Keratinocyte (primary cell): Measurements from ENCODE around the gene GTF2A1L. TPM values are rescaled to one million over a fixed set of nuclear protein-coding genes. Genes with fewer than 3 reads are reported as not detected.
A peak's percentile ranks its signal among the peaks of the same experiment; 100 is the strongest.

Source experiments
- DNase-seq: peaks from one replicate; pipeline ENCODE4 v3.0.0-alpha.2; 2011; ENCODE audit warnings: low read depth, missing footprints, low spot score
- FAIRE-seq: peaks from 2 replicates; lab custom pipeline; 2011; peaks lifted over from hg19 to GRCh38; lab: Jason Lieb, UNC
- H2AFZ ChIP-seq: 2 replicates; pipeline ENCODE4 v1.6.0; 2012; ENCODE audit warnings: low read length, control low read depth, inconsistent platforms; ENCODE audit not compliant: control insufficient read depth
- H3K27ac ChIP-seq: 2 replicates; pipeline ENCODE4 v1.5.1; 2011; ENCODE audit warnings: low read length; ENCODE audit not compliant: control insufficient read depth, insufficient read depth
- H3K27me3 ChIP-seq: 3 replicates; pipeline ENCODE4 v1.6.0; 2011; ENCODE audit warnings: low read length; ENCODE audit not compliant: control insufficient read depth, insufficient read depth; ENCODE audit errors: extremely low read depth
- H3K36me3 ChIP-seq, 2 experiments: 2 replicates in 1 of 2; 3 replicates in 1 of 2; pipeline ENCODE4 v1.5.1; 2011; ENCODE audit warnings: low read length in 2 of 2, mild to moderate bottlenecking in 1 of 2; ENCODE audit not compliant: control insufficient read depth in 2 of 2, insufficient read depth in 2 of 2; ENCODE audit errors: extremely low read depth in 1 of 2
- H3K4me1 ChIP-seq: 3 replicates; pipeline ENCODE4 v1.5.1; 2011; ENCODE audit warnings: low read length; ENCODE audit not compliant: control insufficient read depth, insufficient read depth; ENCODE audit errors: extremely low read depth
- H3K4me2 ChIP-seq: 3 replicates; pipeline ENCODE4 v1.6.0; 2011; ENCODE audit warnings: low read depth, low read length; ENCODE audit not compliant: control insufficient read depth, insufficient read depth; ENCODE audit errors: extremely low read depth
- H3K4me3 ChIP-seq, 3 experiments: fragments of 200-600 bp in 1 of 3; sonication (generic) in 1 of 3; 2 replicates in 2 of 3; 3 replicates in 1 of 3; pipeline ENCODE4 v1.5.1; 2011 to 2016; ENCODE audit warnings: low read length in 3 of 3, mild to moderate bottlenecking in 3 of 3, control low read depth in 2 of 3, inconsistent platforms in 1 of 3, low read depth in 1 of 3, mixed read lengths in 1 of 3, mixed run types in 1 of 3, moderate library complexity in 1 of 3; ENCODE audit not compliant: control insufficient read depth in 2 of 3, insufficient read depth in 2 of 3; ENCODE audit errors: extremely low read depth in 1 of 3
- H3K79me2 ChIP-seq: 2 replicates; pipeline ENCODE4 v1.6.0; 2012; ENCODE audit warnings: low read length; ENCODE audit not compliant: control insufficient read depth, insufficient read depth
- H3K9ac ChIP-seq: 3 replicates; pipeline ENCODE4 v1.6.0; 2011; ENCODE audit warnings: low read length; ENCODE audit not compliant: control insufficient read depth, insufficient read depth; ENCODE audit errors: extremely low read depth
- H3K9me1 ChIP-seq: 3 replicates; pipeline ENCODE4 v1.6.0; 2011; ENCODE audit warnings: low read length; ENCODE audit not compliant: control insufficient read depth, insufficient read depth; ENCODE audit errors: extremely low read depth
- H3K9me3 ChIP-seq: 2 replicates; pipeline ENCODE4 v1.5.1; 2012; ENCODE audit warnings: low read depth, low read length; ENCODE audit not compliant: control insufficient read depth
- H4K20me1 ChIP-seq: 3 replicates; pipeline ENCODE4 v1.6.0; 2011; ENCODE audit warnings: low read length; ENCODE audit not compliant: control insufficient read depth, insufficient read depth; ENCODE audit errors: extremely low read depth
- EZH2 ChIP-seq: IDR thresholded peaks from one replicate; pipeline ENCODE4 v1.6.1; 2012; ENCODE audit warnings: inconsistent platforms, mild to moderate bottlenecking, low read length, moderate library complexity
- dilution Hi-C: fragments of 300-500 bp; cut with MboI; formaldehyde crosslinking; loops from one replicate; pipeline ENCODE4 v1.7.0; 2020; ENCODE audit warnings: low sequenced_read_pairs; ENCODE audit not compliant: extremely low pct_ligation_motif_present
- polyA plus RNA-seq, 5 experiments: library from polyadenylated mRNA; depleted of rRNA in 3 of 5; stranded (reverse) in 3 of 5; stranded (forward) in 1 of 5; unstranded in 1 of 5; fragments of >200 nt; gene quantifications; 1 replicate in 1 of 5; 2 replicates in 3 of 5; 3 replicates in 1 of 5; pipeline versions ENCODE4 v1.2.1 to v1.2.3, GENCODE V29; 2011 to 2012; ENCODE audit warnings: missing spikeins in 2 of 5, low read depth in 1 of 5, low replicate concordance in 1 of 5
- TF ChIP-seq, protein P1 (sequence below), 3 experiments: IDR thresholded peaks in 1 of 3; conservative IDR thresholded peaks in 1 of 3; optimal IDR thresholded peaks in 1 of 3; 2 replicates in 2 of 3; 3 replicates in 1 of 3; pipeline versions ENCODE3 to v1.5.1; 2011; ENCODE audit warnings: low read length in 3 of 3, mild to moderate bottlenecking in 3 of 3, moderate library complexity in 2 of 3, control low read depth in 1 of 3, inconsistent platforms in 1 of 3; ENCODE audit not compliant: insufficient read depth in 2 of 3; ENCODE audit errors: extremely low read depth in 1 of 3

Gene GTF2A1L
- polyA plus RNA-seq, 1 donor (not counting 4 experiments of a cell fraction or from before 2014, with no cell fraction given) = not detected

DNA sequence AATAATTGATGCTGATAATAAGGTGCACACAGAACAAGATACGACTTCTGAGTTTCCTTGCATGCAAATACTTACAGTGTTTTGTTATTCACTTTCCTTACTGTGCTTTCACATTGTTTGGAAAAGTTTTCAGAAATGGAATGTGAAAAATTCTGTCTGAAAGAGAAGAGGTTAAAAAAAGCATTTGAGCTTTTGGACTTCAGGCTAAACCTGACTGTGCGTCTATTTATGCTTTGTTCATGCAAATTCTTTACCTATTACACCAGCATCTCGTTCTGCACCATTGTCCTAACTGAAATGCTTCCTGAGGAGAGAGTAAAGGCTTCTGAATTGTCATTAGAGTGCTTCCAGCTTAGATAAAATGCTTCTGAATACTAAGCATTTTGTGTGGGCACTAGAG is 76.5 kb downstream of the GTF2A1L start:
- TF ChIP-seq, protein P1, sequence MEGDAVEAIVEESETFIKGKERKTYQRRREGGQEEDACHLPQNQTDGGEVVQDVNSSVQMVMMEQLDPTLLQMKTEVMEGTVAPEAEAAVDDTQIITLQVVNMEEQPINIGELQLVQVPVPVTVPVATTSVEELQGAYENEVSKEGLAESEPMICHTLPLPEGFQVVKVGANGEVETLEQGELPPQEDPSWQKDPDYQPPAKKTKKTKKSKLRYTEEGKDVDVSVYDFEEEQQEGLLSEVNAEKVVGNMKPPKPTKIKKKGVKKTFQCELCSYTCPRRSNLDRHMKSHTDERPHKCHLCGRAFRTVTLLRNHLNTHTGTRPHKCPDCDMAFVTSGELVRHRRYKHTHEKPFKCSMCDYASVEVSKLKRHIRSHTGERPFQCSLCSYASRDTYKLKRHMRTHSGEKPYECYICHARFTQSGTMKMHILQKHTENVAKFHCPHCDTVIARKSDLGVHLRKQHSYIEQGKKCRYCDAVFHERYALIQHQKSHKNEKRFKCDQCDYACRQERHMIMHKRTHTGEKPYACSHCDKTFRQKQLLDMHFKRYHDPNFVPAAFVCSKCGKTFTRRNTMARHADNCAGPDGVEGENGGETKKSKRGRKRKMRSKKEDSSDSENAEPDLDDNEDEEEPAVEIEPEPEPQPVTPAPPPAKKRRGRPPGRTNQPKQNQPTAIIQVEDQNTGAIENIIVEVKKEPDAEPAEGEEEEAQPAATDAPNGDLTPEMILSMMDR (optimal IDR thresholded peaks at IDR 0.05 in 1 of 3, IDR thresholded peaks at IDR 0.05 in 1 of 3, conservative IDR thresholded peaks at IDR 0.05 in 1 of 3; ENCODE audit: extremely low read depth in 1 of 3, insufficient read depth in 2 of 3, low read length in 3 of 3) = no peak
- DNase-seq = no peak
- H3K36me3 ChIP-seq = no peaks in the 10 kb centered on the region
- no peak overlapping the region for H3K9ac ChIP-seq
- H3K4me2 ChIP-seq = peak overlapping the region; percentile 10
- dilution Hi-C loops = no loop called here
- no peaks in the 10 kb centered on the region for H3K9me3 ChIP-seq
- no peaks in the 10 kb centered on the region for H4K20me1 ChIP-seq
- peaks cover 5% of the 10 kb centered on the region for H3K4me1 ChIP-seq
- H2AFZ ChIP-seq = no peak overlapping the region
- FAIRE-seq = peak; percentile 57
- no peak overlapping the region for H3K27ac ChIP-seq
- H3K79me2 ChIP-seq = no peaks in the 10 kb centered on the region
- H3K4me3 ChIP-seq = no peak overlapping the region
- H3K27me3 ChIP-seq = no peaks in the 10 kb centered on the region
- no peaks in the 10 kb centered on the region for H3K9me1 ChIP-seq

DNA sequence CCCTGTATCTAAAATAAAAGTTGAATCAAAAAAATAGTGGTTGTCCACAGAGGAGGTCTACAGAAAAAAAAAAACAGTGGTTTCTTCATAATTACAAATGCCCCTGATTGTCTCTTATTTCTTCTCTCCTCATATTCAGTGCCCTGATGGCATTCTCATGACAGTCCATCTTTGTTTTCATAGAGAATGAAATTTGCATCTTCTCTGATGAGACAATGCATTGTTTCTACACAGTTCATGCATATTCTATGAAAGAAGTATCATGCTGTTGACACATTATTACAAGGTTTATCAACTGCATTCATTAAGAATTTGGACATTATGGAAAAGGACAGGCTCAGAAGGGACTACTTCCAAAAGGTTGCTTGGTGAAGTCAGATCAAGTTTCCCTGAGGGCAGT is 78.3 kb downstream of the GTF2A1L start:
- Histone ChIP-seq H4K20me1 (no peaks in the 10 kb centered on the region), H3K36me3 (no peaks in the 10 kb centered on the region), H3K9me3 (no peaks in the 10 kb centered on the region), H3K4me1 (peaks cover 5% of the 10 kb centered on the region), H3K79me2 (no peaks in the 10 kb centered on the region), H3K27ac (no peak overlapping the region), H3K27me3 (no peaks in the 10 kb centered on the region), H2AFZ (no peak overlapping the region), H3K9ac (no peak overlapping the region), H3K4me2 (no peak overlapping the region), H3K9me1 (no peaks in the 10 kb centered on the region), H3K4me3 (no peak overlapping the region)
- DNase-seq = no peak
- TF ChIP-seq EZH2 = no peak
- TF ChIP-seq, protein P1 (optimal IDR thresholded peaks at IDR 0.05 in 1 of 3, IDR thresholded peaks at IDR 0.05 in 1 of 3, conservative IDR thresholded peaks at IDR 0.05 in 1 of 3; ENCODE audit: extremely low read depth in 1 of 3, insufficient read depth in 2 of 3, low read length in 3 of 3) = no peak
- FAIRE-seq = no peak
- dilution Hi-C loops = no loop called here
